Sigmoid colon (tissue), 4 donors: Measurements from ENCODE around the gene LYPD8.

Experiments used
- POLR2A ChIP-seq, 2 donors: fragments of 450-650 bp; IDR thresholded peaks; one replicate each; pipeline ENCODE4 v1.6.1; 2016; ENCODE audit warnings: antibody characterized with exemption in 2 of 2, mild to moderate bottlenecking in 2 of 2, moderate library complexity in 2 of 2
- POLR2AphosphoS5 ChIP-seq, 4 donors: sonication (generic); formaldehyde crosslinking; IDR thresholded peaks; one replicate each; pipeline ENCODE4 v1.6.1; 2017; ENCODE audit warnings: antibody characterized with exemption in 4 of 4
- TF ChIP-seq, protein P1 (sequence below), 4 experiments: fragments of 450-650 bp in 3 of 4; fragments of 200-600 bp in 1 of 4; IDR thresholded peaks; one replicate each; pipeline ENCODE4 v1.5.1; 2016 to 2019; ENCODE audit warnings: antibody characterized with exemption in 4 of 4, mild to moderate bottlenecking in 3 of 4, moderate library complexity in 2 of 4

DNA sequence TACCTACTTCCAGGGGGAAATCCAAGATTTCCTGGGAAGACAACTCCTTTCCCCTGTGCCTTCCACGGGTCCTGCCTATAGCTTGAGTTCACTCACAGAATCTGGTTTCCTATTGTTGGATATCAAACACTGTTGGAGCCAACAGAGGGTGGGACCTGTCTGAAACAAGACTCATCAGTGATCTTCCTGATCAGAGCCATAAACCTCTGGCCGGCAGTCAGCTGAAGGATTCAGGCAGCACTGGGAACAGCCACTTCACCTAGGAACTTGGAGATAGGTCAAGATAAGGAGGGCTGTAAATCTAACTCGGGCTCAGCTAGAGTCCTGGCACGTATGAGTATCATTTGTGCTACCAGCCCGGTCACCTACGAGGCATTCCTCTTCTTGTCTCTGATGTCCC is 46.9 kb upstream of the LYPD8 start:
- TF ChIP-seq, protein P1, sequence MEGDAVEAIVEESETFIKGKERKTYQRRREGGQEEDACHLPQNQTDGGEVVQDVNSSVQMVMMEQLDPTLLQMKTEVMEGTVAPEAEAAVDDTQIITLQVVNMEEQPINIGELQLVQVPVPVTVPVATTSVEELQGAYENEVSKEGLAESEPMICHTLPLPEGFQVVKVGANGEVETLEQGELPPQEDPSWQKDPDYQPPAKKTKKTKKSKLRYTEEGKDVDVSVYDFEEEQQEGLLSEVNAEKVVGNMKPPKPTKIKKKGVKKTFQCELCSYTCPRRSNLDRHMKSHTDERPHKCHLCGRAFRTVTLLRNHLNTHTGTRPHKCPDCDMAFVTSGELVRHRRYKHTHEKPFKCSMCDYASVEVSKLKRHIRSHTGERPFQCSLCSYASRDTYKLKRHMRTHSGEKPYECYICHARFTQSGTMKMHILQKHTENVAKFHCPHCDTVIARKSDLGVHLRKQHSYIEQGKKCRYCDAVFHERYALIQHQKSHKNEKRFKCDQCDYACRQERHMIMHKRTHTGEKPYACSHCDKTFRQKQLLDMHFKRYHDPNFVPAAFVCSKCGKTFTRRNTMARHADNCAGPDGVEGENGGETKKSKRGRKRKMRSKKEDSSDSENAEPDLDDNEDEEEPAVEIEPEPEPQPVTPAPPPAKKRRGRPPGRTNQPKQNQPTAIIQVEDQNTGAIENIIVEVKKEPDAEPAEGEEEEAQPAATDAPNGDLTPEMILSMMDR (IDR thresholded peaks at IDR 0.05): no peak
- TF ChIP-seq POLR2AphosphoS5 (IDR thresholded peaks at IDR 0.05) (no peak), POLR2A (IDR thresholded peaks at IDR 0.05) (no peak)
